Fibroblast of gingiva (primary cell): ENCODE results near the gene DHRS7C.
"Not testable (repeated sequence)": the region's sequence is repeated elsewhere in the genome, so short reads cannot be mapped to it uniquely, and the experiment has no call there.

Source experiments
- DNase-seq: peaks from one replicate; pipeline ENCODE4 v3.0.0-alpha.2; 2011; ENCODE audit warnings: low read depth

The DHRS7C gene

DNA sequence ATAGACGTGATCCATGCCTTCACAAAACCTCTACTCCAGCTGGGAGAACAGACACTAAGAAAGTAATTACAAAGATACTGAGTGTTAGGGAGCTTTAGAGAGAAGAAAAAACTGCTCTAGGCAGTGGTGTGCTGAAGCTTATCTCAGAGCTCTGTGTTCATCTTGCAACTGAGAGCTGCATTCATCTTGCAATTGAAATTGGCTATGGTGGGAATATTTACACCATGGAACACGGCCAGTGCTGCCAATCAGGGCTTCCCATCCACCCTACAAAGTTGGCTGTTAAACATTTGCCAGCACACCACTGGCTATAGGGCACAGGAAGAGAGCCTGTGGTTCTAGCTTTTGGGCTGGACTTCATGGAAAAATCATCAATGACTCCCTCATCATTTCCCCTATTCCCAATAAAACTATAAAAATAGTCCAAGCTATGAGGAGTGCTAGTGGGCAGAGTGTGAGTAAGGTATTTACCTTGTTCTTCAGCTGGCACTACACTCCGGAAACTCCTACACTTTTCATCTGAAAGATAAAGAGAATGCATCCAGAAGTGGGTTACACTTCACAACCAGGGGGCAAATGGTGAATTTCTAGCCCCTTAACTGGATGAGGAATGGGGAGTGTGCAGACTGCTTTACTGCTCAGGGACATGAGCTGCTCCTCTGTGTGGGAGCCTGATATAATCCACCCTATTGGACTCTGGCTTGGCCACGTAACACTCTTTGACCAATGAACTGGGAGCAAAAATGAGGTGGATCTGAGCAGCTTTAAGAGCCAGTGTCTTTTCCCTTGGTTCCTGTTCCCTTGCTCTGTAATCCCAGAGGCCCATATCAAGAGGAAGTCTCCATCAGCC, 18.9 kb upstream of the DHRS7C start:
- DNase-seq = no peak

DNA sequence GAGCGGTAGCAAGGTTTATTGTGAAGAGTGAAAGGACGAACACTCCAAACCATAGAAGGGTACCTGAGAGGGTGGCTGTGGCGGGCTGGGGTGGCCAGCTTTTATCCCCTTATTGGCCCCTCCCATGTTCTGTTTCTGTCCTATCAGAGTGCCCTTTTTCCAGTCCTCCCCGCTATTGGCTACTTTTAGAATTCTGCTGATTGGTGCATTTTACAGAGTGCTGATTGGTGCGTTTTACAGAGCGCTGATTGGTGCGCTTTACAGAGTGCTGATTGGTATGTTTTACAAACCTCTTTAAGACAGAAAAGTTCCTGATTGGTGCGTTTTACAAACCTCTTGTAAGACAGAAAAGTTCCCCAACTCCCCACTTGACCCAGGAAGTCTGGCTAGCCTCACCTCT, 18.0 kb upstream of the DHRS7C start:
- no peak for DNase-seq

DNA sequence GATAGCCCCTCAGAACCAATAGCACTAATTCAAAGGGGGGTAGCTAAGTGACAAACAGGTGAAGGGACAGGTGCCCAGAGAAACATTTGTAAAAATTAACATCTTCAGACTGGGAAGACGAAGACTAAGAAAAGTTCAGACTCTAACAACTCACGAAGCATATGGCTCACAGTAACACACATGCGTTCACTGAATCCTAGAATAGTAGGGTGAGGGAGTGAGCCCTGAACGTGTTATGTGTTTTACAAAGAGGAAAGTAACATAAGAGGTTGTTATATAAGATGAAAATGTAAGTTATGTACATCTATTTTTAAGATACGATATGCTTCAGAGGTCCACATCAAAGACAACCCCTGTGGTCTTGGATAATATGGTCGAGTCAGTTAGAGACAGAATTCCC, 15.3 kb upstream of the DHRS7C start:
- DNase-seq = no peak

DNA sequence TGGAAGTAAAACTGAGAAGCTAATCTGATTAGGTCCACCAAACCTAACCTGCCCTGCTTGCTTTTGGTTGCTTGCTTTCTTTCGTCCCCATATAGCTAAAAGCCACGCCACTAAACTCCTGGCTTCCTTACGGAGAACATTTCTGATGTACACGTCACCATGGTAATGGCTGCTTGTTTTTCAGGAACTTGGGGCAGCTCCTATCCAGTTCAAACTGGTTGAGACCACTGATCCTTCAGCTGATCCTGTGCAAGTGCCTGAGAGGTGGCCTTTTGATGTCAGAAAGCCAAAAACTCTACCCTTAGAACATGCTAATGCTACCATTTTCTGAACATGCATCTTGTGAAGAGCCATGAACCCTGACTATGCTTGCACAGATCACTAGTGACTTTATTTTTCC, 14.4 kb upstream of the DHRS7C start:
- no peak for DNase-seq

DNA sequence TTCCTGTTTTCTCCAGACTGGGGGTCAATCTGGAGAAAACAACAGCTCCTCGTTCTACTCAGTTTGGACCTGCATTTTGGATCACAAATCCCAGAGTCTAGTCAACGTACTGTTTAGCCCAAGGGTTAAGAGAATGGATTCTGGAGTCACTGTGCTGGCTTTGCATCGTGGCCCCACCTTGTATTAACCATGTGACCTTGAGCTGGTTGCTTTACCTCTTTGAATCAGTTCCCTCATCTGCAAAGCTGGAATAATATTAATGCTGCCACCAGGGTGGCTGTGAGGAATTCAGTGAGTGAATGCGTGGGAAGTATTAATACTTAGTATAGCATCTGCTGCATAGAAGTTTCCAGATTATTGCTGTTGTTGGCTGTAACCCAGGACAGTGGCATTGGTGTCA, 11.3 kb upstream of the DHRS7C start:
- no peak for DNase-seq

DNA sequence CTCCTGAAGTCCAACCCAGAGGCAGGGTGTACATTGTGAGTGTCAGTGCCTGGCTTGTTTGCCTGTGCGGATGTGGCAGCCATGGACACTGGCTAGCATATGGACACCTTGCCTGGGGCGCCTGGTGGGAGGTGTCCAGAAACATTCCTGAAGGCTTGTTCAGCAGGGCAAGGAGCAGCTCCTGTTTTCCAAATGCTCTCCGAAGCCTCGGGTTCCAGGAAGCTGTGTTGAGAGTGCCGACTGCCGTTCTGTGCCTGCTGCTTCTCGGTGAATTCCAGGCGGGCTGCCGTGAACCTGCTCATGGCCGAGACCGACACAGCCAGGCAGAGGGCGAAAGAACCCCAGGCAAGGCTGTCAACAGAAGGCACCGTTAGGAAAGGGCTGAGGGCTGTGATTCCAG, 10.9 kb upstream of the DHRS7C start:
- no peak for DNase-seq

DNA sequence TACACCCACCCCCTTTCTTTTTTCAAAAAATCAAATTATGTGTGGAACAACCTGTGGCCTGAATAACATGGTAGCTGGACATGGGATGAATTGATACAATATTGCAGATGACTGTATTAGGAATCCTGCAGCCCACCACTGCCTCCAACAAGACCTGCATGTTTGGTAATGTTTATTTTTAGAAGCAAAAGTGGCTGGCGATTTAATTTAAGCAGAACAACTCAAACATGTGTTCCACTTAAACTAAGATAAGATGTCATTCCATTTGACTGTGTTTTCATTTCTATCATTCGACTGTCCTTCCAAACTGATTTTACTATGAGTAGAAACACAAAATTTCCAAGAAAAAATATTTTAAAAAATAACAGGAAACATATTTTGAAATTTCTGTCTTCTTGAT, 10.1 kb upstream of the DHRS7C start:
- DNase-seq = no peak

DNA sequence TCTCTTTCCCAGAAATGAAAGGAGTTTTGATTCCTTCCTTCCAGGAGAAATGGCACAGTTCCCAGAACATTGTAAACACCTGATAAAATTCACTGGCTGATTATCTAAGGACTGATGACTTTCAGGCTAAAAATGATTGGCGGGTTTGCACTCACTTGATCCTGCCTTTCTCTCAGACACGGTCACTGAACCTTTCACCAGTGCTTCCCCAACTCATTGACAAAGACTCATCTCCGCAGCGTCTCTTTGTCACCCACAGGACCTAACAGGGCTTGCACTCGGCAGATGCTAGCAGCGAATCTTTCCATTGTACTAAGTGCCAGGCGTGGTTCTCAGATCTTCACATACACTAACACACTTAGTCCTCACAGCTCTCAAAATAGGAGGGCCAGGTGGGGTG, 7.3 kb upstream of the DHRS7C start:
- no peak for DNase-seq

DNA sequence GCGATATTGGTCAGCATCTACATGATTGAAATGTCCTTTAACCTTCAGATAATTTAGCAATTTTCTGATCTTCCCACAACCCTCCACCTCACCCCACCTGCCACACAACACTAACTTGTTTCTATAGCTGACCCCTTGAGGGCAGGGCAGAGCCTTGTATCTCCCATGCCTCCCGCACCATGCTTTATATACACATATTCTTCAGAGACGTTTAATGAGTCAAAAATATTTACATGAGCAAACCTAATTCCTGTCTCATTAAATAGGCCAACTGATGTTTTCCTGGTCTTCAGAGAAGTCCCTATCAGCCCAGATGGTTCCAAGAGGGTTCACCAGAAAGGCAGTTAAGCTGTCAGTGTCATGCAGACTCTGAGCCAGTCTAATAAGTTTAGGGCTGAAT, 6.6 kb upstream of the DHRS7C start:
- DNase-seq = no peak

DNA sequence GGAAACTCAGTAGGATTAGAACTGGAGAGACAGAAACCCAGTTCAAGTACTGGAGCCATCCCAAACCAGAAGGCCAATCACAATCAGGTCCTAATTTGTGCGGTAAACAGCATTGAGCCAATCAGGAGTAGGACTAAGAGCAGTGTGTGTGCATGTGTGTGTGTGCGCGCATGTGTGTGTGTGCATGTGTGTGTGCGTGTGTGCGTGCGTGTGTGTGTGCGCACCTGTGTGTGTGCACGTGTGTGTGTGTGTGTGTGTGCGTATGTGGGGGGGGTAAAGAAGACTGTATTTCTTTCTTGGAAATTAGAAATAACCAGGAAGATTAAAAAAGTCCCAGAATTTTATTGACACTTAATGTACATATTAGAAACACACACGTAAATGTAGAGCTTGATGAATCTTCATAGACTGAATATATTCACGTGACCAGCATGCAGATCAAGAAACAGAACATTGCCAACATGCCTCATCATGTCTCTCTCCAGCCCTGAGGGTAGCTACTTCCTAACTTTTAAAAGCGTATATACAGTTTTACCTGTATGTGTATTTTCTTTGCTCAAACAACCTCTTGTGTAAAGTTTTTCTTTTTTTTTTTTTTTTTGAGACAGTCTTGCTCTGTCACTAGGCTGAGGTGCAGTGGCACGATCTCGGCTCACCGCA, 919 bp upstream of the DHRS7C start:
- no peak for DNase-seq

DNA sequence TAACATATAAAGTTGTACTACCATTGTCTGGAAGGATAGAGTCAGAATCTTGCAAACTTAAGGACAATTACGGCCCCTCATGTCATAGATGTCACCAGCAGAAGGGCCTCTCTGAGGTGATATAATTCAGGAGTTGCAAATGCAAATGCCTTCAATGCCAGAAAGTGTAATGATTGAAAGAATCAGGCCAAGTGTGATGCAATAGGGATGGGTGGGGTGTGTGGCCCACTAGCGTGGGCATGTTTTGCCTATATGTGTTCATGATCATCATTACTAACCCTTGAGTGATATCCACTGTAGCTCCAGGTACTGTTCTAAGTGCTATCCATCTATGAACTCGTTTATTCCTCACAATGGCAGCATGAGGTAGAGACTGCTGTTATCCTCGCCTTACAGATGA, 1.1 kb downstream of the DHRS7C start:
- DNase-seq = no peak

DNA sequence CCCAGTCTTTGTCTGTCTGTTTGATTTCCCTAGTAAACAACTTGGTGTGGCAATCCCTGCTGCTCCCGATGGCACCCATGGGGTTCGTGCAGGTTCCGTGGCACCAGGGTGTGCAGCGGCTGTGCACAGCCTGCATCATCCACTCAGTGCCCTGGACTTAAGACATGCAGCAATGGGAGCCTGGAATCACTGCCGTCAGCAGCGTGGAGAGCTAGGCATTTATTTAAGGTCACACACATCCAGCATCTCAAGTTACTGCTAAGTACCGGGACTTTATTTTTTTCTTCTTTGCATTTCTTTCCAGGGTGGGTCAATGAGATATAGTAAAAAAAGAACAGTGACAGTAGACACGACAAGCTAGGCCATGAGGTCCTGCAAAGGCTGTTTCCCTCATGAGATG, 2.8 kb downstream of the DHRS7C start:
- no peak for DNase-seq

DNA sequence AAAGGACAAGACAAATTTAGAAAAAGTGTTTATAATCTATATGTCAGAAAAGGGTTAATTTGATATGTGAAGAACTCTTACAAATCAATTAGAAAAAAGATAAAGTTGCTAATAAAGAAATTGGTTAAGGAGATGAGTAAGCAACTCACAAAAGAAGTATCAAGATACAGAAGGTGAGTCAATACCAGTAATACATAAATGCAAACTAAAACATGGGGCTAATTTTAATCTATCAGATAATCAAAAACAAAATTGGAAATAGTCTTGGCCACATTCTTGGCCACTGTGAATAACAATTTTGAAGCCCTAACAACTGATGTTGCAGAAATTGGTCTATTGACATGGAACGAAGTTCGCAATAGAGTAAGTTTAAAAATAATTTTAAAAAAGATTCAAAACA, 6.8 kb downstream of the DHRS7C start:
- no peak for DNase-seq

DNA sequence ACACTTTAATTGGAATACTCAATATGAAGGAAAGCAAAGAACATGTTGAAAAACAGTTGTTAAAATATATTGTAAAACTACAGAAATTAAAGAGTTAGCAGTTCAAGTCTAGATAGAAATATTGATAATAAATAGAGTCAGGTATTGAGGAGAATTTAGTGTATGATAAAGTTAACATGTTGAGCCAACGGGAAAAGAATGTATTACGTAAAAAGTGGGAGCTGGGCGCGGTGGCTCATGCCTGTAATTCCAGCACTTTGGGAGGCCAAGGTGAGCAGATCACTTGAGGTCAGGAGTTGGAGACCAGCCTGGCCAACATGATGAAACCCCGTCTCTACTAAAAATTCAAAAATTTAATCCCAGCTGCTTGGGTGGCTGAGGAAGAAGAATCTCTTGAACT, 7.9 kb downstream of the DHRS7C start:
- not testable (repeated sequence) for DNase-seq

DNA sequence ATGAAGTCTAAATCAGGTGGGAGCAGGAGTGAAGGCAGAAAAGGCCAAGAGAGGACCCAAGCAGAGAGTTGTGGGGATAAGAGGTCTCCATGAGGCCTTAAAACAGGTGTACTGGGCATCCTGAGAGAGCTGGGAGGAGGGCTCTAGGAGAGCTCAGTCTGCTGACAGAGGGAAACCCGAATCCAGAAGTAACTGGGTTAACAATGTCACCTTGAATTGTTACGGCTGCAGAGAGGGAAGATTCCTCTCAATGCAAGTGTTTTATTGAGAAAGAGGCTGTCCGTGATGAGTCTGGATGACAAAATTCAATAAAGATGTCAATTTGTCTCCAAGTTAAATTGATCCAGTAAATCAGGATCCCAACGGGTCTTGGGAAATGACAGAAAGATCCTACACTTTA, 8.3 kb downstream of the DHRS7C start:
- no peak for DNase-seq

DNA sequence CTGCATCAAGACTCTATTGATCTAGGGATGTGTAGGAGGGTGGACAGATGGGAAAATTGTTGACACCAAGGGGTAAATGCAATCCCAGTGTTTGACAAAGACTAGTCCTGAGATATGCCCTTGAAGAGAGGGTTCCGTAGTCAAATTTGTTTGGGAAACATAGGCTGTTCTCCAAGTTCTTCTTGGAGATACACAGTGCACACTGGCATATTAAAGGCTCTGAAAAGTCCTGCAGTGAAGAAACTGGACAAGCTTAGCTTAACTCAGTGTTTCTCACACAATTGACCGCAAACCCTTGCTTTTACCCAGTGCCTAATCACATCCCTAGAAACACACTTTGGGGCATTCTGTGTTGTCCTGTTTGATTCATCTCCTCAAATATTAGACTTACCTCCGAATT, 10.8 kb downstream of the DHRS7C start:
- no peak for DNase-seq

DNA sequence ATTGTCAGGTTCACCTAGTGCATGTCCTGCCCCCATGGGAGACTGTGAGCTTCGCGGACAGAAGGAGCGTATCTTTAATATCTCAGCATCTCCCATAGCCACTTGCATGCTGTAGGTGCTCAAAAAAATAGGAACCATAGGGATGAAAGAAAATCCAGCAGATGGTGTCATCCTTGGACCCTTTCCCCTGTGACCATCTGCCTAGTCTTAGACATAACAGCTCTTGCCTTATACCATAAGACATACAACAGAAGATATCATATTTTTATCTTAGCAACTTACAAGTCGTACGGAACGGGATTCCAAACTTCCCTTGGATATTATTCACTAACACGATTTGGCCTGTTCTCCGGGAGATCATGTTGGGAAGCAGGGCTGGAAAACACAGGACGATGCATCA, 14.5 kb downstream of the DHRS7C start:
- no peak for DNase-seq

DNA sequence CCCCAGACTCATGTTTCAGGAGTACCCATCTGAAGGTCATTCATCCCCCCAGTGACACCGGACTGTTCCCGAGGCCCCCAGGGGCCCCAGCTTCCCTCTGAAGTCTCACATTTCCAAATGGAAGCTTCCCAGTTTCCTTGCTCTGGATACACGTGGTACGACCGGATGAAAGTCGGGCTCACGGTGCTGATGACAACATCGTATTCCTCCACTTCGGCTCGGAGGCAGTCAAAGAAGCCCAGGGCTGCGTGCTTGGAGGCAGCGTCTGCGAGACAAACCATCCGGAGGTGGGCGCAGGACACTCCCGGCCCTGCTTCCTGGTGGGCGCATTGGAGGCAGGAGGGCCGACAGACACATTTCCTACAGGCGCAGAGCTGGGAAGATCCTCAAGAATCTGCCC, 18.7 kb downstream of the DHRS7C start:
- DNase-seq = no peak

DNA sequence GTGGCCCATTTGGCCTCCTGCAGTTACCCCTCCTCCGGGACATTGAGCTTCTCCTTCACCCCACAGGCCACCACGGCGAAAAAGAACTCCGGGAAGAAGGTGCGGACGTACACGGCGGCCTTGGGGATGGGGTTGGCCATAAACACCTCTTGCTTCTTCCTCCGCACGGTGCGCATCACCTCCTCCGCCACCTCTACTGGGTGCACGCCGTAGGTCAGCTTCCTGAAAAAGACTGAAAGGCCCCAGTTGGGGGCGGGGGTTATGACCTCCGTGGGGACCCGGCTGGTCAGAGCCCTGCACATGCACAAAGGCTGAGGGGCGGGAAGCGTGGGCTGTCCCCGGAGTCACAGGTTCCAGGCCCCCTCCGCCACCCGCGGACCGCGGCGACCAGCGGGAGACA, 19.9 kb downstream of the DHRS7C start:
- no peak for DNase-seq

DNA sequence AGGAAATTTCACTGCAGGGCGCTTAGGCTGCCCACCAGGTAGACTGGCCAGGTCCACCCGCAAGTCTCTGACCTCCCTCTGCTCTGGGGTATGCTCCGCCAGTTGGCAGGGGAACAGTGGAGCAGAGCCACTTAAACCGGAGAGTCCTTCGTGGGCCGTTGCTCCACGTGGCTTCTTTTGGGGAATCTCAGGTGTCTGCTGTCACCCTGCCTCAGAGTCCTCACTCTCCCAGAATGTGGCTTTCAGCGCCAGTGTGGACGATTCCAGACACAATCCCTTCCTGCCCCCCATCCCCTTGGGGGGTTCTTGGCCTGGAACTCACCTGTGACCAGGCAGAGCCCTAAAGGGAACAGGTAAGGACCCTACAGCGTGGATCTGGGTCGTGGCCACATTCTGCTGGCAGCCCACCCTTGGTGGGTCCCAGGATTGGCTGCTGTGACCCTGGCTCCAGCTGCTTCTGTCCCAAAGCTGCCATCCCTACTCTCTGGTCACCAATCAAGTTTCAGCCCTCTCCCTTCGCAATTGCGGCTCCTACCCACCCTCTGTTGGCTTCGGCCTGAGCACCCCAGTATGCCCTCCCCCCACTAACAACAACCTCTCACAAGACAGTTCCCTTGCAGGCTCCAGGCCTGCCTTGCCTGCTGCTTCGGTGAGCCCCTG, 22.2 kb downstream of the DHRS7C start:
- DNase-seq = no peak

DNA sequence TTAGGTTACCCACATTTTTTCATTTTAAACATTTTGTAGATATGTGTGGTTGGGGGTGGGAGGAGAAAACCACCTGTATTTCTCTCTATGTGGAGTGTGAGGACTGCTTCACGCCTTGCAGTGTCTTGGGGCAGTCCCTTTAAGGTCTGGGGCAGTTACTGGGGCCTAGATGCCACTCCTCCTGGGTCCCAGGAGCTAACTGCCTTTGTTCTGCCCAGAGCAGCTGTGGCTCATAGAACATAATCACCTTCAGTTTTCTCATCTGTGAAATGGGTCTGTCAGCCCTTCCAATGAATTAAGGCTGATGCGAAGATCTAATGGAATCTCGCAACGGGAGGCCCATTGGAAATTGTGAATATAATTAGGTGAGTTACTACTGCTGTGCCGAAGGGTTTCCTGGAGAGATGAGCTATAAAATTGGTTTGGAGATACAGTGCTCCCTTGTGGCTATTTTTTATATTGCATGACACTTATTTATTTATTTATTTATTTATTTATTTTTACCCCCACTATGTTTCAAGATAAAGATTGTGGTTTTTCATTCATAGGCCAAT, 22.9 kb downstream of the DHRS7C start:
- no peak for DNase-seq

DNA sequence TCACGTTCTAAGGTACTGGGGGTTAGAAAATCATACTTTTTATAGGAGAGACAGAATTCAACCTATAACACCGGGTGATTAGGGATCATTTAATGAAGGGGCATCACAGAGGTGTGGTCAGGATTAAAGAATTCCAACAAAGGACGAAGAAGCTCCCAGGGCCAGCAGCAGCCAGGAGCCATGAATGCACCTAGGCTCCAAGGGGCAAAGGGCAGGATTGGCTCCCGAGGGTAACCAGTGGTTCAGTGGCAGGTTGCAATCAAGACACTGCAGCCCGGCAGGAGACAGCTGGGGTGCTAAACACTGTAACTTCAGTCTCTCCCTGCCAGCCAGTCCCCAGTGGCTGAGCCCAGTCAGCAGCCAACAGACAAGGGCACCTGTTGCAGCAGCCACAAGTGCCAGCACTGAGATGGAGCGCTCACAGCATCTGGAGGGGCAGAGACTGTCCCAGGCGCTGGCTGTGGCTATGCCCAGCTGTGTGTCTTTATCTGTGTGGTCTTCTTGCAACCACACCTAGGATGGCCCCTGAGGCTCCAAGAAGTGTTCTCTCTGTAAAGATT, 23.9 kb downstream of the DHRS7C start:
- DNase-seq = no peak

DNA sequence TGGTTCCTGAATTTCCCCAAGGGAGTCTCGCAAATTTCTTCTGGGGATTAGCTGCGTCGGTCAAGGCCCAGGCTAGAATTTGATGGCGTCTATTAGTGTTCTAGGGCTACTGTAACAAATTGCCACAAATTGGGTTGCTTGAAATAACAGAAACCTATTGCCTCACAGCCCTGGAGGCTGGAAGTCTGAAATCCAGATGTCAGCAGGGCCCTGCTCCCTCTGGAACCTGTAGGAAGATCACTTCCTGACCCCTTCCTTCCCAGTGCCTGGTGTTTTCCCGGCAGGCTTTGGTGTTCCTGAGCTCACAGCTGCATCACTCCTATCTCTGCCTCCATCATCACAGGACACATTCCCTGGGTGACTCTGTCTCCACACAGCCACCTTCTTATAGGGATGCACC, 24.4 kb downstream of the DHRS7C start:
- no peak for DNase-seq
